H1 (cell line): ENCODE results near the gene ZNF561. TPM values are rescaled to one million over a fixed set of nuclear protein-coding genes. Genes with fewer than 3 reads are reported as not detected.

Source experiments
- CEBPB ChIP-seq: IDR thresholded peaks from 2 replicates; pipeline ENCODE4 v1.6.1; 2012; ENCODE audit warnings: low read depth, low read length
- CHD7 ChIP-seq: fragments of 300-600 bp; sonication (generic); IDR thresholded peaks from 2 replicates; pipeline ENCODE4 v1.7.1; 2012; ENCODE audit warnings: low read length, moderate library complexity, mild to moderate bottlenecking, inconsistent platforms; ENCODE audit not compliant: insufficient replicate concordance
- KDM1A ChIP-seq: fragments of 200-600, 300-600 bp; sonication (generic); IDR thresholded peaks from 2 replicates; pipeline ENCODE4 v1.7.1; 2016; ENCODE audit warnings: mild to moderate bottlenecking, low read length, borderline replicate concordance
- KDM4A ChIP-seq: IDR thresholded peaks from one replicate; pipeline ENCODE4 v1.7.1; 2012; ENCODE audit warnings: low read depth, mild to moderate bottlenecking, moderate library complexity, low read length, inconsistent platforms; ENCODE audit not compliant: severe bottlenecking
- MAFK ChIP-seq: IDR thresholded peaks from 2 replicates; pipeline ENCODE4 v1.6.1; 2012; ENCODE audit warnings: low read depth, mild to moderate bottlenecking, improper control_type of control experiment, low read length
- POLR2A ChIP-seq, 2 experiments: IDR thresholded peaks; 1 replicate in 1 of 2; 2 replicates in 1 of 2; pipeline ENCODE4 v1.6.1; 2011; ENCODE audit warnings: low read depth in 2 of 2, low read length in 2 of 2, mild to moderate bottlenecking in 2 of 2; ENCODE audit errors: control extremely low read depth in 1 of 2
- RAD21 ChIP-seq, 2 experiments: IDR thresholded peaks in 1 of 2; conservative IDR thresholded peaks in 1 of 2; 2 replicates each; pipeline ENCODE4 v1.6.1; 2011; ENCODE audit warnings: low read depth in 2 of 2, low read length in 2 of 2, improper control_type of control experiment in 1 of 2, inconsistent platforms in 1 of 2, mild to moderate bottlenecking in 1 of 2, moderate library complexity in 1 of 2
- RNF2 ChIP-seq: fragments of 200-900, 300-1000 bp; sonication (generic); IDR thresholded peaks from 2 replicates; pipeline ENCODE4 v1.7.1; 2016; ENCODE audit warnings: borderline replicate concordance, low read depth, mild to moderate bottlenecking, antibody characterized with exemption, low read length; ENCODE audit not compliant: poor library complexity, severe bottlenecking; ENCODE audit errors: missing control alignments
- TBP ChIP-seq: IDR thresholded peaks from 2 replicates; pipeline ENCODE4 v1.6.1; 2011; ENCODE audit warnings: low read depth, low read length, improper control_type of control experiment
- polyA plus RNA-seq, 7 experiments: library from polyadenylated mRNA; depleted of rRNA in 3 of 7; stranded (reverse) in 5 of 7; unstranded in 2 of 7; fragments of >200 nt in 5 of 7; fragments of 200-250 nt in 2 of 7; gene quantifications; 1 replicate in 5 of 7; 2 replicates in 1 of 7; 4 replicates in 1 of 7; pipeline versions ENCODE4 v1.2.1 to v1.2.3, GENCODE V29; 2011 to 2013; ENCODE audit warnings: missing spikeins in 2 of 7, mixed read lengths in 2 of 7
- total RNA-seq: library from RNA; stranded (reverse); fragmentation: NEBNext Ultra II Directional; extraction: Animal tissue kit (Norgen Biotek cat#: 25700); gene quantifications from 2 replicates; pipeline ENCODE4 v1.2.1, GENCODE V29; 2021

Gene ZNF561
- total and polyA plus RNA-seq, 2 of the 8 experiments (the other 6 are each of a cell fraction or from before 2014, with no cell fraction given): 28.6 to 64.7 TPM

DNA sequence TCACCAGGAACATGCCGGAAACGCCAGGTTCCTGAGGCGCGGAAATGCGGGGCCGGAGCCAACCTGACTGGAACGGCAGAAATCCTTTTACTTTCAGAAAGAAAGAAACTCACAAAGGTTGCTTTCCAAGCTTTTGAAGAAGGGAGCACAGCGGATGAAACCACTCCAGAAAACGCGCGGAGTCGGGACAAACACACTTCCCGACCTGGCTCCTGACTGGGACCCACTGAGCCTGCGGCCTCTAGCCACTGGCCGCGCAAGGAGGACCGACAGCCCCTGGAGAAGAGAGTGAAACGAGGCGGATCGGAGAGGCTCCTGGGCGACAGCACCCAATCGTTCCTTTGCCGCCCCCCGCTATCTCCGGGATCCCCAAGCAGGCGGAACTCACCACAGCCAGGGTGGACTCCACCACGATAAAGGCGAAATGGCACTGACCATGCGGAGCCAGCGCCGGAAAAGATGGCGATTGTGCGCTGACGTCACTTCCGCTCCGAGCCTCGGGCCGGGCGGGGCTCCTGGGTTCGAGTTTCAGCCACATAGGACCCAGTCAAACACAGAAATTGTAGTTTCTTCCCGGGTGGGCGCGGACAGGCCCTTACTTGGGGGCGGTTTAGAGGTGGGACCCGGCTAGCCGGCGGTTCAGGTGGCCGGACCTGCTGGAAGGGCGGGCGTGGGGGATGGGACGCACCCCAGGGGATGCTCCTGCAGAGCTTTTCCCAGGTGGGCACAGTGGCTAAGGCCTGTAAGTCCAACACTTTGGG, 36.8 kb downstream of the ZNF561 start, which contains the start of gene ZNF121 (continued):
- no peak for TF ChIP-seq CHD7
- TF ChIP-seq RAD21 (IDR thresholded peaks at IDR 0.05 in 1 of 2, conservative IDR thresholded peaks at IDR 0.05 in 1 of 2; ENCODE audit: low read depth in 2 of 2, low read length in 2 of 2): no peak
- TF ChIP-seq TBP: peak; percentile 95
- peak; percentile 16 for TF ChIP-seq KDM4A
- TF ChIP-seq CEBPB: no peak
- TF ChIP-seq MAFK: no peak
- TF ChIP-seq KDM1A: 0 out of 2 replicates have a peak, but pooled peaks have one; percentile 15
- TF ChIP-seq POLR2A (IDR thresholded peaks at IDR 0.05; ENCODE audit: control extremely low read depth in 1 of 2, low read depth in 2 of 2, low read length in 2 of 2): peak; percentile 96 to 99
- no peak for TF ChIP-seq RNF2
